Measurements from ENCODE around the gene NRXN3.

DNA sequence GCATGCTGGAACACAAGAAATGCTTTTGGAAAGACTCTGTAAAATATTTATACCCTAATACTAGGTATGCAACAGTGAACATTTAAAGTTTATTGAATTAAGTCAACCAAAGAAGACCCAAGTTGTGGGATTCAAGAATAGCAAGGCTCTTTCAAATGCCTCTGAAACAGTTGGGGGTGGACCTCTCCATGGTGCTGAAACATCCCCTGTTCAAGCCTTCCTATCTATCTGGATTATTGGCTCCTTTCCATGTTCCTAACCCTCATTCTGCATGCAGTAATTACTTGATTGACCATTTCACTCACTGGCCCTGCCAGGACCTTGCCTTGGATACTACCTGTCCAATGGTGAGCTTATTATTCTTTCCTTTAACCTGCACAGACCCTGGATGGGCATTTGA, 349.7 kb downstream of the NRXN3 start:
- no peak for TF ChIP-seq POLR2AphosphoS5 (IDR thresholded peaks at IDR 0.05)
- no peak for TF ChIP-seq EP300 (IDR thresholded peaks at IDR 0.05)
- TF ChIP-seq CTCF (IDR thresholded peaks at IDR 0.05): no peak

Data from stomach (tissue), 4 donors.